ENCODE data around the gene POLR3A. TPM values are rescaled to one million over a fixed set of nuclear protein-coding genes. Genes with fewer than 3 reads are reported as not detected.
"Not testable (repeated sequence)": the region's sequence is repeated elsewhere in the genome, so short reads cannot be mapped to it uniquely, and the experiment has no call there.

The POLR3A gene
- total RNA-seq, 1 experiment from 2014 or later: 38.0 TPM

DNA sequence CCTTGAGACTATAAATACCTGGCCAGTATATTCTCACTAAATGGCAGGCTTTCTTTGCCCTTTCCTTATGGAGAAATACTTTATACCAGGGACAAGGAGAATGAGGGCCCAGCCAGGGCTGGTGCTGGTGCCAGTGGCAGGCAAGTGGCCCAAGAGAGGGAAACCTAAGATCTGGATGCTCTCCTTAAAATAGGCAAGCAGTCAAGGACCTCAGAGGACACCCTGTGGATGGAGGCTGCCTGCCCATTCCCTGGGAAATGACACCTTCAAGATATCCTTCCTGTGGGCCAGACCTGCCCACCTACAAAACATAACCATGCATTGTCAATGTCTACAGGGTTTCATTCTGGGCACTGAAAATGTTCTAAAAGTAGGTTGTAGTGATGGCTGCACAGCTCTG is 29.1 kb downstream of the POLR3A start:
- H2AK5ac ChIP-seq (ENCODE audit: insufficient read length, low read length): no peak overlapping the region
- no peaks in the 10 kb centered on the region for H3K79me1 ChIP-seq (ENCODE audit: insufficient read depth, low read depth, low read length, poor library complexity, severe bottlenecking)
- no peak overlapping the region for H2AFZ ChIP-seq (ENCODE audit: low read length)
- H3K9me3 Mint-ChIP-seq: no peaks in the 10 kb centered on the region
- no peaks in the 10 kb centered on the region for H3K23me2 ChIP-seq (ENCODE audit: insufficient read length, low read depth, low read length, poor library complexity, severe bottlenecking)
- H4K20me1 ChIP-seq (ENCODE audit: control insufficient read depth, insufficient read depth, insufficient read length): no peaks in the 10 kb centered on the region
- no peak overlapping the region for H2BK5ac ChIP-seq (ENCODE audit: insufficient read length, low read length)
- no peak overlapping the region for H2BK15ac ChIP-seq (ENCODE audit: low read depth, low read length)
- no peak overlapping the region for H2BK120ac ChIP-seq (ENCODE audit: low read depth, low read length, poor library complexity, severe bottlenecking)
- no peak overlapping the region for H3K4ac ChIP-seq (ENCODE audit: low read depth, low read length)
- no peak overlapping the region for H3K56ac ChIP-seq (ENCODE audit: insufficient read length, low read depth, low read length)
- no peak overlapping the region for H3K23ac ChIP-seq (ENCODE audit: insufficient read length, low read depth, low read length)
- H3K4me2 ChIP-seq (ENCODE audit: insufficient read depth, insufficient read length, low read length): no peak overlapping the region
- no peaks in the 10 kb centered on the region for H3K79me2 ChIP-seq (ENCODE audit: insufficient read depth, low read length)
- H3K18ac ChIP-seq (ENCODE audit: insufficient read length, low read depth, low read length): no peak overlapping the region
- H4K5ac ChIP-seq (ENCODE audit: insufficient read length, low read depth, low read length): no peak overlapping the region
- H3K4me3 Mint-ChIP-seq: no peak overlapping the region
- H3K4me1 ChIP-seq (ENCODE audit: insufficient read depth, low read length): no peaks in the 10 kb centered on the region
- H2BK12ac ChIP-seq (ENCODE audit: insufficient read length, low read depth, low read length): no peak overlapping the region
- no peak overlapping the region for H4K91ac ChIP-seq (ENCODE audit: insufficient read length, low read depth, low read length)
- no peak overlapping the region for H3K14ac ChIP-seq (ENCODE audit: insufficient read depth, low read length)
- H3K9ac ChIP-seq (ENCODE audit: extremely low read depth, insufficient read length, low read length): no peak overlapping the region
- peaks cover 59 to 85% (median 73%) of the 10 kb centered on the region in 3 experiments; a peak in 6 of 7 replicates for H3K36me3 Mint-ChIP-seq (ENCODE audit: insufficient read depth in 1 of 3, low read depth in 3 of 3)
- H2BK20ac ChIP-seq (ENCODE audit: low read depth, low read length, poor library complexity, severe bottlenecking): no peak overlapping the region
- no peaks in the 10 kb centered on the region for H3K27me3 Mint-ChIP-seq (ENCODE audit: low read depth)
- no peaks in the 10 kb centered on the region for H3K4me1 Mint-ChIP-seq
- H3K9me3 ChIP-seq (ENCODE audit: control insufficient read depth, low read depth, low read length): no peaks in the 10 kb centered on the region
- H3K27me3 ChIP-seq (ENCODE audit: insufficient read depth, low read length): no peaks in the 10 kb centered on the region
- H3K27ac Mint-ChIP-seq: no peak overlapping the region; a peak in 1 of 7 replicates
- no peak overlapping the region for H3T11ph ChIP-seq (ENCODE audit: low read length)
- TF ChIP-seq, protein P1, sequence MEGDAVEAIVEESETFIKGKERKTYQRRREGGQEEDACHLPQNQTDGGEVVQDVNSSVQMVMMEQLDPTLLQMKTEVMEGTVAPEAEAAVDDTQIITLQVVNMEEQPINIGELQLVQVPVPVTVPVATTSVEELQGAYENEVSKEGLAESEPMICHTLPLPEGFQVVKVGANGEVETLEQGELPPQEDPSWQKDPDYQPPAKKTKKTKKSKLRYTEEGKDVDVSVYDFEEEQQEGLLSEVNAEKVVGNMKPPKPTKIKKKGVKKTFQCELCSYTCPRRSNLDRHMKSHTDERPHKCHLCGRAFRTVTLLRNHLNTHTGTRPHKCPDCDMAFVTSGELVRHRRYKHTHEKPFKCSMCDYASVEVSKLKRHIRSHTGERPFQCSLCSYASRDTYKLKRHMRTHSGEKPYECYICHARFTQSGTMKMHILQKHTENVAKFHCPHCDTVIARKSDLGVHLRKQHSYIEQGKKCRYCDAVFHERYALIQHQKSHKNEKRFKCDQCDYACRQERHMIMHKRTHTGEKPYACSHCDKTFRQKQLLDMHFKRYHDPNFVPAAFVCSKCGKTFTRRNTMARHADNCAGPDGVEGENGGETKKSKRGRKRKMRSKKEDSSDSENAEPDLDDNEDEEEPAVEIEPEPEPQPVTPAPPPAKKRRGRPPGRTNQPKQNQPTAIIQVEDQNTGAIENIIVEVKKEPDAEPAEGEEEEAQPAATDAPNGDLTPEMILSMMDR (conservative IDR thresholded peaks at IDR 0.05): no peak
- H3K27ac ChIP-seq (ENCODE audit: insufficient read length, low read depth, low read length): no peak overlapping the region
- no peak for DNase-seq
- no peak overlapping the region for H4K8ac ChIP-seq (replicated peaks; ENCODE audit: insufficient read length, low read depth, low read length)

DNA sequence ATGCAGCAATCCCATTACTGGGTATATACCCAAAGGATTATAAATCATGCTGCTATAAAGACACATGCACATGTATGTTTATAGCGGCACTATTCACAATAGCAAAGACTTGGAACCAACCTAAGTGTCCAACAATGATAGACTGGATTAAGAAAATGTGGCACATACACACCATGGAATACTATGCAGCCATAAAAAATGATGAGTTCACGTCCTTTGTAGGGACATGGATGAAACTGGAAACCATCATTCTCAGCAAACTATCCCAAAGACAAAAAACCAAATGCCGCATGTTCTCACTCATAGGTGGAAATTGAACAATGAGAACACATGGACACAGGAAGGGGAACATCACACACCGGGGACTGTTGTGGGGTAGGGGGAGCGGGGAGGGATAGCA is 30.5 kb downstream of the POLR3A start:
- H3K79me1 ChIP-seq (ENCODE audit: insufficient read depth, low read depth, low read length, poor library complexity, severe bottlenecking): not testable (repeated sequence)

More for the DNA sequence above, 30.5 kb downstream of the POLR3A start:
- not testable (repeated sequence) for H4K91ac ChIP-seq (ENCODE audit: insufficient read length, low read depth, low read length); H3K4me2 ChIP-seq (ENCODE audit: insufficient read depth, insufficient read length, low read length); H3K79me2 ChIP-seq (ENCODE audit: insufficient read depth, low read length); H3K23ac ChIP-seq (ENCODE audit: insufficient read length, low read depth, low read length); DNase-seq; H3K56ac ChIP-seq (ENCODE audit: insufficient read length, low read depth, low read length); H3T11ph ChIP-seq (ENCODE audit: low read length); H4K20me1 ChIP-seq (ENCODE audit: control insufficient read depth, insufficient read depth, insufficient read length); H2BK5ac ChIP-seq (ENCODE audit: insufficient read length, low read length); H3K23me2 ChIP-seq (ENCODE audit: insufficient read length, low read depth, low read length, poor library complexity, severe bottlenecking); H3K27me3 ChIP-seq (ENCODE audit: insufficient read depth, low read length); H3K9ac ChIP-seq (ENCODE audit: extremely low read depth, insufficient read length, low read length); H3K4me3 Mint-ChIP-seq; H3K4me1 ChIP-seq (ENCODE audit: insufficient read depth, low read length); H2BK120ac ChIP-seq (ENCODE audit: low read depth, low read length, poor library complexity, severe bottlenecking); H4K5ac ChIP-seq (ENCODE audit: insufficient read length, low read depth, low read length); H3K9me3 Mint-ChIP-seq; H3K9me3 ChIP-seq (ENCODE audit: control insufficient read depth, low read depth, low read length); H3K27ac Mint-ChIP-seq; H3K27me3 Mint-ChIP-seq (ENCODE audit: low read depth); H2BK20ac ChIP-seq (ENCODE audit: low read depth, low read length, poor library complexity, severe bottlenecking); H4K8ac ChIP-seq (replicated peaks; ENCODE audit: insufficient read length, low read depth, low read length); H2AFZ ChIP-seq (ENCODE audit: low read length); H3K4ac ChIP-seq (ENCODE audit: low read depth, low read length); H3K4me1 Mint-ChIP-seq; H2AK5ac ChIP-seq (ENCODE audit: insufficient read length, low read length); H2BK15ac ChIP-seq (ENCODE audit: low read depth, low read length); H3K27ac ChIP-seq (ENCODE audit: insufficient read length, low read depth, low read length); H2BK12ac ChIP-seq (ENCODE audit: insufficient read length, low read depth, low read length); H3K14ac ChIP-seq (ENCODE audit: insufficient read depth, low read length); H3K18ac ChIP-seq (ENCODE audit: insufficient read length, low read depth, low read length)
- no CpG with 5 or more reads among the region's 5 CpGs for WGBS (ENCODE audit: extremely low coverage, insufficient read length, low lambda C conversion rate)
- peaks cover 54 to 80% (median 68%) of the 10 kb centered on the region in 3 experiments; a peak in 6 of 7 replicates for H3K36me3 Mint-ChIP-seq (ENCODE audit: insufficient read depth in 1 of 3, low read depth in 3 of 3)
